Kidney epithelial cell (primary cell): ENCODE results near the gene MADCAM1. TPM values are rescaled to one million over a fixed set of nuclear protein-coding genes. Genes with fewer than 3 reads are reported as not detected.
"Not testable (repeated sequence)": the region's sequence is repeated elsewhere in the genome, so short reads cannot be mapped to it uniquely, and the experiment has no call there.

ENCODE experiments used
- DNase-seq: peaks from one replicate; pipeline ENCODE4 v3.0.0-alpha.2; 2010; ENCODE audit warnings: low read depth
- H3K27me3 ChIP-seq: 2 replicates; pipeline ENCODE4 v1.6.0; 2011; ENCODE audit warnings: low read length; ENCODE audit not compliant: control insufficient read depth, insufficient read depth
- H3K36me3 ChIP-seq: 2 replicates; pipeline ENCODE4 v1.5.1; 2011; ENCODE audit warnings: low read length; ENCODE audit not compliant: control insufficient read depth, insufficient read depth
- H3K4me3 ChIP-seq: 2 replicates; pipeline ENCODE4 v1.5.1; 2011; ENCODE audit warnings: low read depth, mild to moderate bottlenecking, control low read depth, low read length
- CTCF ChIP-seq: IDR thresholded peaks from 2 replicates; pipeline ENCODE4 v1.5.1; 2011; ENCODE audit warnings: mild to moderate bottlenecking, moderate library complexity, low read length, control low read depth, inconsistent platforms; ENCODE audit not compliant: insufficient read depth, poor library complexity, severe bottlenecking
- total RNA-seq: library from RNA; depleted of rRNA; stranded (reverse); fragments of >200 nt; gene quantifications from 2 replicates; pipeline ENCODE4 v1.2.3, GENCODE V29; 2015

MADCAM1 gene
- total RNA-seq: 0.14 and 0.46 TPM in 2 replicates

- Histone ChIP-seq H3K36me3 (no peaks in the 10 kb centered on the region), H3K27me3 (peaks cover 38% of the 10 kb centered on the region), H3K4me3 (no peak within 1 kb of the TSS)
- TF ChIP-seq CTCF: no peak
- no peak for DNase-seq
Observed at GRCh38 chr19:496112-496665, at the start of gene MADCAM1. TSS of gene MADCAM1 (plus strand) at chr19:496486. CDS start at chr19:496500, 14 bp downstream.

- no peaks in the 10 kb centered on the region for H3K36me3 ChIP-seq
- peaks cover 10% of the 10 kb centered on the region for H3K27me3 ChIP-seq
- DNase-seq: no peak
- no peak overlapping the region for H3K4me3 ChIP-seq
- TF ChIP-seq CTCF: no peak
Observed at GRCh38 chr19:447064-447426, 49.2 kb upstream of the MADCAM1 start.

- Histone ChIP-seq H3K36me3 (no peaks in the 10 kb centered on the region), H3K27me3 (peaks cover 10% of the 10 kb centered on the region), H3K4me3 (no peak overlapping the region)
- no peak for TF ChIP-seq CTCF
- no peak for DNase-seq
Observed at GRCh38 chr19:447816-448560, 48.3 kb upstream of the MADCAM1 start.

GRCh38 chr19:449916-450315 lies 46.4 kb upstream of the MADCAM1 start:
- no peak for DNase-seq
- Histone ChIP-seq H3K4me3 (no peak overlapping the region), H3K27me3 (peaks cover 10% of the 10 kb centered on the region), H3K36me3 (no peaks in the 10 kb centered on the region)
- no peak for TF ChIP-seq CTCF

GRCh38 chr19:450912-451481 lies 45.3 kb upstream of the MADCAM1 start:
- H3K27me3 ChIP-seq, H3K4me3 ChIP-seq, DNase-seq, H3K36me3 ChIP-seq: not testable (repeated sequence)

- no peak overlapping the region for H3K4me3 ChIP-seq
- DNase-seq: no peak
- H3K27me3 ChIP-seq: peaks cover 8% of the 10 kb centered on the region
- H3K36me3 ChIP-seq: no peaks in the 10 kb centered on the region
- no peak for TF ChIP-seq CTCF
Observed at GRCh38 chr19:452829-453228, 43.5 kb upstream of the MADCAM1 start.
